HG02763 (cell line): ENCODE measurements around the gene RAMP1.
"Not testable (repeated sequence)": the region's sequence is repeated elsewhere in the genome, so short reads cannot be mapped to it uniquely, and the experiment has no call there.

Source experiments
- ATAC-seq: cut with Tn5 transposase; IDR thresholded peaks from one replicate; pipeline ENCODE4 v1.9.1; 2021; ENCODE audit warnings: mild to moderate bottlenecking, moderate library complexity; ENCODE audit not compliant: unreplicated experiment

The RAMP1 gene

GRCh38 chr2:237943395-237944094 is 84.1 kb downstream of the RAMP1 start:
- ATAC-seq = no peak

GRCh38 chr2:237944302-237944701 is 84.9 kb downstream of the RAMP1 start:
- ATAC-seq = no peak

GRCh38 chr2:237946423-237946822 is 87.0 kb downstream of the RAMP1 start:
- no peak for ATAC-seq

- not testable (repeated sequence) for ATAC-seq
Measured at GRCh38 chr2:237951354-237951753, 91.9 kb downstream of the RAMP1 start.

GRCh38 chr2:237951878-237952277 is 92.5 kb downstream of the RAMP1 start:
- ATAC-seq = no peak

GRCh38 chr2:237952851-237953250 is 93.4 kb downstream of the RAMP1 start:
- ATAC-seq = no peak

GRCh38 chr2:237955640-237956401 is 96.4 kb downstream of the RAMP1 start:
- ATAC-seq = no peak

- ATAC-seq = no peak
Measured at GRCh38 chr2:237956402-237956736, 96.9 kb downstream of the RAMP1 start.

GRCh38 chr2:237961637-237962036 is 102.2 kb downstream of the RAMP1 start:
- no peak for ATAC-seq
